Sigmoid colon (tissue), 4 donors: ENCODE data around the gene SPATS1.

Experiments used
- POLR2A ChIP-seq, 2 donors: fragments of 450-650 bp; IDR thresholded peaks; one replicate each; pipeline ENCODE4 v1.6.1; 2016; ENCODE audit warnings: antibody characterized with exemption in 2 of 2, mild to moderate bottlenecking in 2 of 2, moderate library complexity in 2 of 2
- POLR2AphosphoS5 ChIP-seq, 4 donors: sonication (generic); formaldehyde crosslinking; IDR thresholded peaks; one replicate each; pipeline ENCODE4 v1.6.1; 2017; ENCODE audit warnings: antibody characterized with exemption in 4 of 4
- TF ChIP-seq, protein P1 (sequence below), 4 experiments: fragments of 450-650 bp in 3 of 4; fragments of 200-600 bp in 1 of 4; IDR thresholded peaks; one replicate each; pipeline ENCODE4 v1.5.1; 2016 to 2019; ENCODE audit warnings: antibody characterized with exemption in 4 of 4, mild to moderate bottlenecking in 3 of 4, moderate library complexity in 2 of 4

DNA sequence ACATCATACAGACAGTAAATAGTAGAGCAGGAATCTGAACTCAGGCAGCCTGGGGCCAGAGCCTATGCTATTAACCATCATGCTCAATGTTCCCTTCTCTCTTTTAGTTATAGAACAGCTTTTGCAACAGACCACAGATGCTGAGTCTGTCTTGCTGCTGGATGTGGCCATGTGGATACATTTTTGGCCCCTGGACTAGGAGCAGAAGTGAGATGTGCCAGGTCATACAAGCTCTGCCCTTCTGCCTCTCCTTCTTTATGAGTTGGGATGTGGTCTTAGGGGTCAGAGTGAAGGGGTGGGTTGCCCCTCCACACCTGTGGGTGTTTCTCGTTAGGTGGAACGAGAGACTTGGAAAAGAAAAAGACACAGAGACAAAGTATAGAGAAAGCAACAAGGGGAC, 14.7 kb upstream of the SPATS1 start:
- TF ChIP-seq, protein P1, sequence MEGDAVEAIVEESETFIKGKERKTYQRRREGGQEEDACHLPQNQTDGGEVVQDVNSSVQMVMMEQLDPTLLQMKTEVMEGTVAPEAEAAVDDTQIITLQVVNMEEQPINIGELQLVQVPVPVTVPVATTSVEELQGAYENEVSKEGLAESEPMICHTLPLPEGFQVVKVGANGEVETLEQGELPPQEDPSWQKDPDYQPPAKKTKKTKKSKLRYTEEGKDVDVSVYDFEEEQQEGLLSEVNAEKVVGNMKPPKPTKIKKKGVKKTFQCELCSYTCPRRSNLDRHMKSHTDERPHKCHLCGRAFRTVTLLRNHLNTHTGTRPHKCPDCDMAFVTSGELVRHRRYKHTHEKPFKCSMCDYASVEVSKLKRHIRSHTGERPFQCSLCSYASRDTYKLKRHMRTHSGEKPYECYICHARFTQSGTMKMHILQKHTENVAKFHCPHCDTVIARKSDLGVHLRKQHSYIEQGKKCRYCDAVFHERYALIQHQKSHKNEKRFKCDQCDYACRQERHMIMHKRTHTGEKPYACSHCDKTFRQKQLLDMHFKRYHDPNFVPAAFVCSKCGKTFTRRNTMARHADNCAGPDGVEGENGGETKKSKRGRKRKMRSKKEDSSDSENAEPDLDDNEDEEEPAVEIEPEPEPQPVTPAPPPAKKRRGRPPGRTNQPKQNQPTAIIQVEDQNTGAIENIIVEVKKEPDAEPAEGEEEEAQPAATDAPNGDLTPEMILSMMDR (IDR thresholded peaks at IDR 0.05): no peak
- no peak for TF ChIP-seq POLR2AphosphoS5 (IDR thresholded peaks at IDR 0.05)
- no peak for TF ChIP-seq POLR2A (IDR thresholded peaks at IDR 0.05)
